Measurements from ENCODE around the gene OCIAD2.

GRCh38 chr4:48841045-48841827, 65.3 kb downstream of the OCIAD2 start:
- TF ChIP-seq, protein P1, sequence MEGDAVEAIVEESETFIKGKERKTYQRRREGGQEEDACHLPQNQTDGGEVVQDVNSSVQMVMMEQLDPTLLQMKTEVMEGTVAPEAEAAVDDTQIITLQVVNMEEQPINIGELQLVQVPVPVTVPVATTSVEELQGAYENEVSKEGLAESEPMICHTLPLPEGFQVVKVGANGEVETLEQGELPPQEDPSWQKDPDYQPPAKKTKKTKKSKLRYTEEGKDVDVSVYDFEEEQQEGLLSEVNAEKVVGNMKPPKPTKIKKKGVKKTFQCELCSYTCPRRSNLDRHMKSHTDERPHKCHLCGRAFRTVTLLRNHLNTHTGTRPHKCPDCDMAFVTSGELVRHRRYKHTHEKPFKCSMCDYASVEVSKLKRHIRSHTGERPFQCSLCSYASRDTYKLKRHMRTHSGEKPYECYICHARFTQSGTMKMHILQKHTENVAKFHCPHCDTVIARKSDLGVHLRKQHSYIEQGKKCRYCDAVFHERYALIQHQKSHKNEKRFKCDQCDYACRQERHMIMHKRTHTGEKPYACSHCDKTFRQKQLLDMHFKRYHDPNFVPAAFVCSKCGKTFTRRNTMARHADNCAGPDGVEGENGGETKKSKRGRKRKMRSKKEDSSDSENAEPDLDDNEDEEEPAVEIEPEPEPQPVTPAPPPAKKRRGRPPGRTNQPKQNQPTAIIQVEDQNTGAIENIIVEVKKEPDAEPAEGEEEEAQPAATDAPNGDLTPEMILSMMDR (conservative IDR thresholded peaks at IDR 0.05 in 1 of 2, IDR thresholded peaks at IDR 0.05 in 1 of 2; ENCODE audit: extremely low read depth in 1 of 2, insufficient read depth in 1 of 2, low read depth in 1 of 2, low read length in 2 of 2) = no peak
- TF ChIP-seq EZH2 (IDR thresholded peaks at IDR 0.05; ENCODE audit: borderline replicate concordance, low read length) = no peak

Measured in mammary epithelial cell (primary cell).